HL-60 (cell line): ENCODE results near the gene CD80.

Experiments used
- DNase-seq, 2 experiments: peaks; one replicate each; pipeline ENCODE4 v3.0.0-alpha.2; 2010 to 2020; ENCODE audit warnings: low read depth in 1 of 2, low spot score in 1 of 2
- H3K27ac ChIP-seq: fragments of 250-450 bp; sonication (Bioruptor Pico); replicated peaks from 2 replicates; pipeline ENCODE4 v1.5.1; 2020; ENCODE audit warnings: mild to moderate bottlenecking, moderate library complexity
- H3K27me3 ChIP-seq: fragments of 250-450 bp; sonication (Bioruptor Pico); 2 replicates; pipeline ENCODE4 v1.5.1; 2021; ENCODE audit warnings: mild to moderate bottlenecking, moderate library complexity; ENCODE audit not compliant: insufficient read depth, poor library complexity, severe bottlenecking
- H3K4me3 ChIP-seq: replicated peaks from 2 replicates; pipeline ENCODE4 v1.5.1; 2011; ENCODE audit warnings: mild to moderate bottlenecking, control low read depth, low read length; ENCODE audit not compliant: insufficient read depth
- CTCF ChIP-seq: IDR thresholded peaks from one replicate; pipeline ENCODE4 v1.5.1; 2011; ENCODE audit warnings: low read length, control low read depth, inconsistent platforms; ENCODE audit not compliant: insufficient read depth
- GABPA ChIP-seq: IDR thresholded peaks from 2 replicates; pipeline ENCODE4 v1.6.1; 2012; ENCODE audit warnings: low read depth
- POLR2AphosphoS5 ChIP-seq: IDR thresholded peaks from 2 replicates; pipeline ENCODE4 v1.6.1; 2012; ENCODE audit warnings: low read depth
- REST ChIP-seq: IDR thresholded peaks from 2 replicates; pipeline ENCODE4 v1.6.1; 2012; ENCODE audit warnings: low read depth; ENCODE audit not compliant: insufficient replicate concordance
- SPI1 ChIP-seq: IDR thresholded peaks from 2 replicates; pipeline ENCODE4 v1.6.1; 2012; ENCODE audit warnings: low read depth, mild to moderate bottlenecking, borderline replicate concordance

The CD80 gene

GRCh38 chr3:119582178-119582577 is 22.8 kb upstream of the CD80 start:
- no peaks in the 10 kb centered on the region for H3K27me3 ChIP-seq
- no peak for TF ChIP-seq POLR2AphosphoS5
- TF ChIP-seq GABPA: no peak
- TF ChIP-seq CTCF: no peak
- TF ChIP-seq REST: no peak
- TF ChIP-seq SPI1: no peak
- H3K27ac ChIP-seq: no peak overlapping the region
- H3K4me3 ChIP-seq: no peak overlapping the region
- no peak for DNase-seq

GRCh38 chr3:119580067-119580760 is 20.8 kb upstream of the CD80 start:
- peak in 1 of 2 experiments; percentile 60 for DNase-seq
- H3K27ac ChIP-seq: peak overlapping the region; percentile 53
- no peak overlapping the region for H3K4me3 ChIP-seq
- peak; percentile 58; the same call in 1 of the 2 replicates for TF ChIP-seq SPI1
- peak; percentile 25 for TF ChIP-seq REST
- TF ChIP-seq POLR2AphosphoS5: no peak
- no peaks in the 10 kb centered on the region for H3K27me3 ChIP-seq

- H3K27ac ChIP-seq: peak within 1 kb of the TSS; percentile 53
- TF ChIP-seq CTCF (no peak), GABPA (no peak), REST (no peak), POLR2AphosphoS5 (no peak), SPI1 (no peak)
- peak in 1 of 2 experiments; percentile 25 for DNase-seq
- peak within 1 kb of the TSS; percentile 17 for H3K4me3 ChIP-seq
- no peaks in the 10 kb centered on the region for H3K27me3 ChIP-seq
Observed at GRCh38 chr3:119579366-119580066, 20.1 kb upstream of the CD80 start, which contains the start of gene ADPRH. Gene ADPRH (plus strand): TSS chr3:119579492. CDS start chr3:119582170, 2,678 bp downstream.
